NCI-H226 (cell line): Measurements from ENCODE around the gene SAMD4A.

ENCODE experiments used
- DNase-seq: peaks from one replicate; pipeline ENCODE4 v3.0.0-alpha.2; 2015

The SAMD4A gene

GRCh38 chr14:54767139-54767431 is 200.2 kb downstream of the SAMD4A start:
- no peak for DNase-seq

GRCh38 chr14:54767450-54767849 is 200.5 kb downstream of the SAMD4A start:
- DNase-seq, result no peak

- no peak for DNase-seq
These were observed 201.7 kb downstream of the SAMD4A start for GRCh38 chr14:54768501-54769129.

GRCh38 chr14:54769951-54770863 is 203.3 kb downstream of the SAMD4A start:
- no peak for DNase-seq

- no peak for DNase-seq
These were observed 204.6 kb downstream of the SAMD4A start for GRCh38 chr14:54771411-54772027.

- no peak for DNase-seq
These were observed 205.5 kb downstream of the SAMD4A start for GRCh38 chr14:54772451-54772881.

- peak; percentile 99 for DNase-seq
These were observed 206.5 kb downstream of the SAMD4A start for GRCh38 chr14:54773171-54774006.

GRCh38 chr14:54774824-54775223 is 207.9 kb downstream of the SAMD4A start:
- DNase-seq, result no peak

- no peak for DNase-seq
These were observed 208.7 kb downstream of the SAMD4A start for GRCh38 chr14:54775486-54776140.

GRCh38 chr14:54776361-54777001 is 209.6 kb downstream of the SAMD4A start:
- DNase-seq, result peak; percentile 63

GRCh38 chr14:54777395-54777794 is 210.5 kb downstream of the SAMD4A start:
- no peak for DNase-seq

- no peak for DNase-seq
These were observed 211.9 kb downstream of the SAMD4A start for GRCh38 chr14:54778618-54779345.

- DNase-seq, result no peak
These were observed 214.2 kb downstream of the SAMD4A start for GRCh38 chr14:54781080-54781479.

GRCh38 chr14:54781961-54782750 is 215.2 kb downstream of the SAMD4A start:
- no peak for DNase-seq

GRCh38 chr14:54782751-54783659 is 216.1 kb downstream of the SAMD4A start:
- no peak for DNase-seq

- DNase-seq, result no peak
These were observed 216.7 kb downstream of the SAMD4A start for GRCh38 chr14:54783660-54784015.

- no peak for DNase-seq
These were observed 217.1 kb downstream of the SAMD4A start for GRCh38 chr14:54784060-54784459.

- DNase-seq, result no peak
These were observed 217.7 kb downstream of the SAMD4A start for GRCh38 chr14:54784657-54785056.

- DNase-seq, result no peak
These were observed 218.3 kb downstream of the SAMD4A start for GRCh38 chr14:54785136-54785777.
